RWPE1 (cell line): ENCODE measurements around the gene CNN1.

Source experiments
- CTCF ChIA-PET: fragments of 350-600 bp; sonication (Branson Sonifier 250); formaldehyde crosslinking; extraction: SDS; loops from one replicate; lab custom pipeline; 2021; lab: Yijun Ruan, JAX
- POLR2A ChIA-PET: fragments of 400-600 bp; formaldehyde crosslinking; extraction: SDS; loops from one replicate; lab custom pipeline; 2020; ENCODE audit warnings: antibody characterized with exemption; ENCODE audit not compliant: low non-redundant PET; lab: Yijun Ruan, JAX
- DNase-seq: peaks from one replicate; pipeline ENCODE4 v3.0.0; 2012; ENCODE audit warnings: low spot score
- H3K27ac ChIP-seq: fragments of 450-650 bp; 2 replicates; pipeline ENCODE4 v1.5.1; 2017
- CTCF ChIP-seq: fragments of 450-650 bp; conservative IDR thresholded peaks from 2 replicates; pipeline ENCODE4 v1.5.1; 2017; ENCODE audit warnings: low read depth, mild to moderate bottlenecking

The CNN1 gene

DNA sequence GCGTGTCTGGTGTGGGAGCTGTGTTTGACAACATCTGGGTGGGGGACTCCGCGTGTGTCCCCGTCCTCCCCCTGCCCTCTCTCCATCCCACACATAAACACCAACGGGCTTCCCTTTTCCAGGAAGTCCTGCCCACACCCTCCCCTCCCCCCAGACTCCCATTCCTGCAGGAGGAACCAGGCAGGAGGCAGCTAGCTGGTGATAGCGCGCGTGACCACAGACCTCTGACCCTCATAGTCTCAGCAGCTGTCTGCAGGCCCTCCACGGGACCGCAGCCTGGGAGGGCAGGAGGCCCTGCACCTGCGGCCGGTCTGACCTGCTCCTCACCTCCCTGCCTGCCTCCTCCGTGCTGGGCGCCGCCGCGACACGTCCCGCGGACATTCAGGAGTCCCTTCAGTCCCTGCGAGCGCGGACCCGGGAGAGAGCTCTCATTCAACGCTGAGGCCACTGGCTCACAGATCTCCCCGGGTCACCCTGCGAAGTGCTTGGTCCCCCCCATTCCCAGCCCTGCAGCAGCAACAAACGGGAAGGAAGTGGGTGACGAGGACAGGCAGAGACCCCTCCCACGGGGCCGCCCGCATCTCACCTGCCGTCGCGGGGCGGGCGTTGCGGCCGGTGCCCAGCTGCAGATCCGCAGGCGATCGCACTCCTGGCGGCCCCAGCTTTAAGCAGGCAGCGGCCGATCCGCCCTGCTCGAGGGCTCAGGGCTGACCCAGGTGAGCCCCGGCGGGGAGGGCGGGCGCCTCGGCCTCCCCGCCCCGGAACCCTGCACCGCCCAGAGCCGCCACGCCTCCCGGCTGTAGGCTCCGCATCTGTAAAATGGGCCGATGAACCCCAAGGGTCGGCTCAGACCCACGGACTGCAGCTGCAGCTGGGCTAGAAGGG, 39.8 kb downstream of the CNN1 start:
- no peak for TF ChIP-seq CTCF
- ChIA-PET POLR2A (interaction anchor here (0.6 kb wide), 1 partner anchor 1326 kb away, joined by 5 read pairs; no protein-coding TSS in a partner anchor), CTCF (interaction anchor here (0.6 kb wide), 1 partner anchor 33 kb away, joined by 4 read pairs; no protein-coding TSS in a partner anchor)
- DNase-seq, result no peak
- H3K27ac ChIP-seq, result peak overlapping the region; percentile 21; the same call in 1 of the 2 replicates

- CTCF ChIA-PET, result interaction anchor here (0.6 kb wide), 1 partner anchor 8 kb away, joined by 4 read pairs; no protein-coding TSS in a partner anchor
- no peak overlapping the region for H3K27ac ChIP-seq
- DNase-seq, result no peak
- TF ChIP-seq CTCF, result no peak
- POLR2A ChIA-PET, result no interaction called here
These were observed 41.5 kb downstream of the CNN1 start for GRCh38 chr19:11580116-11580515.

- no peak for DNase-seq
- ChIA-PET CTCF (no interaction called here), POLR2A (interaction anchor here (0.7 kb wide), 1 partner anchor 16 kb away, joined by 9 read pairs; no protein-coding TSS in a partner anchor)
- TF ChIP-seq CTCF, result no peak
- H3K27ac ChIP-seq, result no peak overlapping the region
These were observed 43.1 kb downstream of the CNN1 start for GRCh38 chr19:11581740-11582139.

DNA sequence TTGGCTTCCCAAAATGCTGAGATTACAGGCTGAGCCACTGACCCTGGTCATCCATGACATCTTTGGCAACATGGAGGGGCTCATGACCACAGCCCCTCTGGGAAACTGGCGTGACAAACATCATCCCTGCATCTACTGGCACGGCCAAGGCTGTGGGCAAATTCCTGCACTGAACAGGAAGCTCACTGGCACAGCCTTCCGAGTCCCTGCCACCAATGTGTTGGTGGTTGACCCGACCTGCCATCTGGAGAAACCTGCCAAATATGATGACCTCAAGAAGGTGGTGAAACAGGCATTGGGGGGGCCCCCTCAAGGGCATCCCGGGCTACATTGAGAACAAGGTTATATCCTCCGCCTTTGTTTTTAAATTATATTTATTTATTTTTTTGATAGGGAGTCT, 47.7 kb downstream of the CNN1 start:
- ChIA-PET POLR2A (no interaction called here), CTCF (interaction anchor here (0.7 to 1.1 kb wide), 2 partner anchors 28 to 69 kb away, joined by 3 to 6 read pairs; partner anchors contain the start of gene ELOF1)
- DNase-seq, result no peak
- no peak overlapping the region for H3K27ac ChIP-seq
- TF ChIP-seq CTCF, result no peak

DNA sequence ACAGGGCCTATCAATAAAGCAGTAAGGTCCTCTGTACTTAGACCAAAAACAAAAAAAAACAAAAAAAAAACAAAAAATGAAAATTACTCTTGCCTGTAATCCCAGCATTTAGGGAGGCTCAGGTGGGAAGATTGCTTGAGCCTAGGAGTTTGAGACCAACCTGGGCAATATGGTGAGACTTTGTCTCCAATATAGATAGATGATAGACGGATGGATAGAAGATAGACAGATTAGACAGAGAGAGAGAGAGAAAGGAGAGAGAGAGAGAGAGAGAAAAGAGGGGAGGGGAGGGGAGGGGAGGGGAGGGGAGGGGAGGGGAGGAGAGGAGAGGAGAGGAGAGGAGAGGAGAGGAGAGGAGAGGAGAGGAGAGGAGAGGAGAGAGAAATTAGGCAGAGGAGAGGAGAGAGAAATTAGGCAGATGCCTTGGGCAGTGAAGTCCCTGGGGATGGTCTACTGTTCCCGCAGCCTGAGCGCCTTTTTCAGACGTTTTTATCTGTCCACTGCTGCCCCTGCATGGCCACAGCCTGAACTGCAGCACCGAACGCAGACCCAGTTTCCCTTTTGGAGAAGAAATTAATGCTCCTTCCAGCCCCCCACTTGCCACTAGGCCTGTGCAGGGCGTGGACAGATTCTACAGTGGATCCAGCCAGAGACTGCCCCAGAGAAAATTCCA, 48.8 kb downstream of the CNN1 start:
- TF ChIP-seq CTCF, result peak; percentile 78
- DNase-seq, result peak; percentile 73
- ChIA-PET CTCF (interaction anchor here (0.6 to 1.2 kb wide), 5 partner anchors 7 to 104 kb away, joined by 3 to 5 read pairs (median 4); partner anchors contain the start of gene ELOF1), POLR2A (no interaction called here)
- peak overlapping the region; percentile 44 for H3K27ac ChIP-seq
